Panc1 (cell line): Measurements from ENCODE around the gene SHOC2. TPM values are rescaled to one million over a fixed set of nuclear protein-coding genes. Genes with fewer than 3 reads are reported as not detected.

Source experiments
- ATAC-seq: fragments of 200-7000 bp; cut with Tn5 transposase; 2 replicates; pipeline ENCODE4 v1.9.1; 2020; ENCODE audit warnings: mild to moderate bottlenecking, moderate library complexity
- BruUV-seq: library from RNA; stranded (reverse); fragments of 400-500 nt; replicated peaks from 2 replicates; lab custom pipeline; 2021; lab: Mats Ljungman, UMichigan
- CTCF ChIA-PET: fragments of 300-600 bp; sonication (Branson Sonifier 250); formaldehyde crosslinking; loops from one replicate; lab custom pipeline; 2022; ENCODE audit warnings: antibody characterized with exemption; lab: Charles Lee
- POLR2A ChIA-PET: fragments of 300-600 bp; sonication (Branson Sonifier 250); formaldehyde crosslinking; loops from one replicate; lab custom pipeline; 2022; ENCODE audit warnings: antibody characterized with exemption; lab: Charles Lee
- DNase-seq: peaks from one replicate; pipeline ENCODE4 v3.0.0-alpha.2; 2010; ENCODE audit warnings: low read depth, low spot score
- H3K27ac ChIP-seq: 2 replicates; pipeline ENCODE4 v1.5.1; 2011; ENCODE audit warnings: mild to moderate bottlenecking, low read length, inconsistent platforms
- H3K27me3 ChIP-seq: fragments of 200-500 bp; sonication (Bioruptor generic); 2 replicates; pipeline ENCODE4 v1.6.0; 2014; ENCODE audit warnings: low read length, inconsistent platforms; ENCODE audit not compliant: control insufficient read depth, insufficient read depth
- H3K36me3 ChIP-seq: fragments of 200-500 bp; sonication (Bioruptor generic); 2 replicates; pipeline ENCODE4 v1.5.1; 2014; ENCODE audit warnings: inconsistent platforms, mild to moderate bottlenecking, low read length, moderate library complexity; ENCODE audit not compliant: control insufficient read depth, insufficient read depth
- H3K4me1 ChIP-seq: 2 replicates; pipeline ENCODE4 v1.5.1; 2011; ENCODE audit warnings: inconsistent platforms, mild to moderate bottlenecking, low read length, moderate library complexity; ENCODE audit not compliant: control insufficient read depth, insufficient read depth
- H3K4me3 ChIP-seq, 2 experiments: 2 replicates each; pipeline ENCODE4 v1.5.1; 2011 to 2012; ENCODE audit warnings: low read depth in 2 of 2, low read length in 2 of 2, mild to moderate bottlenecking in 2 of 2, inconsistent platforms in 1 of 2, moderate library complexity in 1 of 2
- H3K9me3 ChIP-seq: fragments of 200-500 bp; sonication (Bioruptor generic); 2 replicates; pipeline ENCODE4 v1.5.1; 2014; ENCODE audit warnings: low read depth, mild to moderate bottlenecking, inconsistent platforms, low read length, moderate library complexity; ENCODE audit not compliant: control insufficient read depth, insufficient read depth
- POLR2AphosphoS5 ChIP-seq: IDR thresholded peaks from 2 replicates; pipeline ENCODE4 v1.6.1; 2012; ENCODE audit warnings: mild to moderate bottlenecking, low read depth, low read length, moderate library complexity
- SIN3A ChIP-seq: IDR thresholded peaks from 2 replicates; pipeline ENCODE4 v1.6.1; 2012; ENCODE audit warnings: low read depth, mild to moderate bottlenecking, low read length, moderate library complexity, borderline replicate concordance; ENCODE audit not compliant: insufficient read depth
- TCF7L2 ChIP-seq: IDR thresholded peaks from 2 replicates; pipeline ENCODE4 v1.6.1; 2011; ENCODE audit warnings: mild to moderate bottlenecking, low read depth, low read length, inconsistent platforms
- in situ Hi-C: cut with HindIII; loops from 2 replicates; pipeline ENCODE4 v1.10.0; 2016; ENCODE audit warnings: low sequenced_read_pairs, low pct_unique_long_range_greater_than_20kb
- intact Hi-C: fragments of 100-400 bp; cut with micrococcal nuclease; formaldehyde crosslinking; loops from one replicate; pipeline ENCODE4 v1.10.0; 2022; ENCODE audit not compliant: unreplicated experiment
- total RNA-seq: library from RNA; stranded (reverse); gene quantifications from one replicate; pipeline ENCODE4 v1.2.1, GENCODE V29; 2021; ENCODE audit not compliant: unreplicated experiment
- TF ChIP-seq, protein P1 (sequence below): fragments of 450-650 bp; IDR thresholded peaks from 2 replicates; pipeline ENCODE4 v1.5.1; 2017; ENCODE audit warnings: mild to moderate bottlenecking
- TF ChIP-seq, protein P2 (sequence below), 2 experiments: IDR thresholded peaks; 2 replicates each; pipeline ENCODE4 v1.6.1; 2011 to 2012; ENCODE audit warnings: low read depth in 2 of 2, control low read depth in 1 of 2, low read length in 1 of 2, mild to moderate bottlenecking in 1 of 2, moderate library complexity in 1 of 2; ENCODE audit not compliant: insufficient read depth in 1 of 2

The SHOC2 gene
- total RNA-seq, 1 experiment from 2014 or later: 56.6 TPM

DNA sequence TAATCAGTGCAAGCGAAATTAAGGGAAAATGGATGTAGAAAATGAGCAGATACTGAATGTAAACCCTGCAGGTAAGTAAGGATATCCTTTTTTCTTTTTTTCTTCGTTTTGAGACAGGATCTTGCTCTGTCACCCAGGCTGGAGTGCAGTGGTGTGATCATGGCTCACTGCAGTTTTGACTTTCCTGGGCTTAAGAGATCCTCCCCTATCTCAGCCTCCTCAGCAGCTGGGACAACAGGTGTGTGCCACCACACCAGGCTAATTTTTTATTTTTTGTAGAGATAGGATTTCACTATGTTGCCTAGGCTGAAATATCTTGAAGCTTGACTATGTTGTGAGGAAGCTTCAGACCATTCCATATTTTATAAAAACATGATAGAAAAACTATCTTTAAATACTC, 43.4 kb upstream of the SHOC2 start:
- Histone ChIP-seq H3K9me3 (no peaks in the 10 kb centered on the region), H3K27ac (no peak overlapping the region), H3K36me3 (peaks cover 3% of the 10 kb centered on the region; the same call in 1 of the 2 replicates), H3K4me1 (peaks cover 13% of the 10 kb centered on the region), H3K27me3 (no peaks in the 10 kb centered on the region), H3K4me3 (no peak overlapping the region)
- intact Hi-C loops: loop anchor here (5.0 kb wide), 1 partner anchor 129 kb away; no protein-coding TSS in a partner anchor
- no TSS peak for BruUV-seq
- in situ Hi-C loops: no loop called here
- DNase-seq (no peak), ATAC-seq (no peak)
- CTCF ChIA-PET: no interaction called here
- TF ChIP-seq, protein P1, sequence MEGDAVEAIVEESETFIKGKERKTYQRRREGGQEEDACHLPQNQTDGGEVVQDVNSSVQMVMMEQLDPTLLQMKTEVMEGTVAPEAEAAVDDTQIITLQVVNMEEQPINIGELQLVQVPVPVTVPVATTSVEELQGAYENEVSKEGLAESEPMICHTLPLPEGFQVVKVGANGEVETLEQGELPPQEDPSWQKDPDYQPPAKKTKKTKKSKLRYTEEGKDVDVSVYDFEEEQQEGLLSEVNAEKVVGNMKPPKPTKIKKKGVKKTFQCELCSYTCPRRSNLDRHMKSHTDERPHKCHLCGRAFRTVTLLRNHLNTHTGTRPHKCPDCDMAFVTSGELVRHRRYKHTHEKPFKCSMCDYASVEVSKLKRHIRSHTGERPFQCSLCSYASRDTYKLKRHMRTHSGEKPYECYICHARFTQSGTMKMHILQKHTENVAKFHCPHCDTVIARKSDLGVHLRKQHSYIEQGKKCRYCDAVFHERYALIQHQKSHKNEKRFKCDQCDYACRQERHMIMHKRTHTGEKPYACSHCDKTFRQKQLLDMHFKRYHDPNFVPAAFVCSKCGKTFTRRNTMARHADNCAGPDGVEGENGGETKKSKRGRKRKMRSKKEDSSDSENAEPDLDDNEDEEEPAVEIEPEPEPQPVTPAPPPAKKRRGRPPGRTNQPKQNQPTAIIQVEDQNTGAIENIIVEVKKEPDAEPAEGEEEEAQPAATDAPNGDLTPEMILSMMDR: no peak
- TF ChIP-seq, protein P2, sequence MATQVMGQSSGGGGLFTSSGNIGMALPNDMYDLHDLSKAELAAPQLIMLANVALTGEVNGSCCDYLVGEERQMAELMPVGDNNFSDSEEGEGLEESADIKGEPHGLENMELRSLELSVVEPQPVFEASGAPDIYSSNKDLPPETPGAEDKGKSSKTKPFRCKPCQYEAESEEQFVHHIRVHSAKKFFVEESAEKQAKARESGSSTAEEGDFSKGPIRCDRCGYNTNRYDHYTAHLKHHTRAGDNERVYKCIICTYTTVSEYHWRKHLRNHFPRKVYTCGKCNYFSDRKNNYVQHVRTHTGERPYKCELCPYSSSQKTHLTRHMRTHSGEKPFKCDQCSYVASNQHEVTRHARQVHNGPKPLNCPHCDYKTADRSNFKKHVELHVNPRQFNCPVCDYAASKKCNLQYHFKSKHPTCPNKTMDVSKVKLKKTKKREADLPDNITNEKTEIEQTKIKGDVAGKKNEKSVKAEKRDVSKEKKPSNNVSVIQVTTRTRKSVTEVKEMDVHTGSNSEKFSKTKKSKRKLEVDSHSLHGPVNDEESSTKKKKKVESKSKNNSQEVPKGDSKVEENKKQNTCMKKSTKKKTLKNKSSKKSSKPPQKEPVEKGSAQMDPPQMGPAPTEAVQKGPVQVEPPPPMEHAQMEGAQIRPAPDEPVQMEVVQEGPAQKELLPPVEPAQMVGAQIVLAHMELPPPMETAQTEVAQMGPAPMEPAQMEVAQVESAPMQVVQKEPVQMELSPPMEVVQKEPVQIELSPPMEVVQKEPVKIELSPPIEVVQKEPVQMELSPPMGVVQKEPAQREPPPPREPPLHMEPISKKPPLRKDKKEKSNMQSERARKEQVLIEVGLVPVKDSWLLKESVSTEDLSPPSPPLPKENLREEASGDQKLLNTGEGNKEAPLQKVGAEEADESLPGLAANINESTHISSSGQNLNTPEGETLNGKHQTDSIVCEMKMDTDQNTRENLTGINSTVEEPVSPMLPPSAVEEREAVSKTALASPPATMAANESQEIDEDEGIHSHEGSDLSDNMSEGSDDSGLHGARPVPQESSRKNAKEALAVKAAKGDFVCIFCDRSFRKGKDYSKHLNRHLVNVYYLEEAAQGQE (IDR thresholded peaks at IDR 0.05; ENCODE audit: insufficient read depth in 1 of 2, low read depth in 2 of 2, low read length in 1 of 2): no peak
- POLR2A ChIA-PET: no interaction called here

DNA sequence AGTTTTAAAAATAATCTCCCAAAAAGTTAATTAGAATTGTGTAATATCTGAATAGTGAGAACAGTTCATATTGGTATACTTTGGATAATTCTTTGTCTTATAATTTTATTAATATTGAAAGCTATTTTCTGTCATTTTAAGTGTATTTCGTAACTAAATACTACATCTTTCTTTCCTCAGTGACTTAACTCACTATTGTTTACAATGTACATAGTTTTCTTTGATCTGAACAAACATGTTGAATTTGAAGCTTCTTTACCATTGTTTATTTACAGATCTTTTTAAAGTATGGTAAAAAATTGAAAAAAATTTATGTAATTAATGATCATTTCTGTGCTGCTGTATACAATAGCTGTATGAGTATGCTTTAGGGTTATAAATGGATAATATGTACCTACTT, 42.6 kb upstream of the SHOC2 start:
- intact Hi-C loops (loop anchor here (5.0 kb wide), 1 partner anchor 129 kb away; no protein-coding TSS in a partner anchor), in situ Hi-C loops (no loop called here)
- no peak overlapping the region for H3K4me3 ChIP-seq
- no peaks in the 10 kb centered on the region for H3K9me3 ChIP-seq
- POLR2A ChIA-PET: no interaction called here
- DNase-seq (no peak), ATAC-seq (no peak)
- CTCF ChIA-PET: interaction anchor here (0.5 kb wide), 1 partner anchor 273 kb away, joined by 5 read pairs; no protein-coding TSS in a partner anchor
- H3K36me3 ChIP-seq: peaks cover 3% of the 10 kb centered on the region; the same call in 1 of the 2 replicates
- H3K27ac ChIP-seq: no peak overlapping the region
- H3K27me3 ChIP-seq: no peaks in the 10 kb centered on the region
- TF ChIP-seq, protein P2 (IDR thresholded peaks at IDR 0.05; ENCODE audit: insufficient read depth in 1 of 2, low read depth in 2 of 2, low read length in 1 of 2): no peak
- TF ChIP-seq TCF7L2 (no peak), SIN3A (no peak), POLR2AphosphoS5 (no peak)
- TF ChIP-seq, protein P1: no peak
- no TSS peak for BruUV-seq
- H3K4me1 ChIP-seq: peaks cover 10% of the 10 kb centered on the region
